ENCODE data around the gene KIRREL1. TPM values are rescaled to one million over a fixed set of nuclear protein-coding genes. Genes with fewer than 3 reads are reported as not detected.

The KIRREL1 gene
- total and polyA plus RNA-seq, 4 experiments from 2014 or later = not detected

GRCh38 chr1:158076441-158076840 lies 83.0 kb downstream of the KIRREL1 start:
- Mint-ChIP-seq H3K4me1 (no peaks in the 10 kb centered on the region), H3K36me3 (no peaks in the 10 kb centered on the region), H3K27ac (no peak overlapping the region), H3K4me3 (no peak overlapping the region), H3K9me3 (peaks cover 0 to 1% (median 0%) of the 10 kb centered on the region in 8 donors), H3K27me3 (peaks cover 7 to 14% of the 10 kb centered on the region in 2 donors)
- no peaks in the 10 kb centered on the region for H3K9me3 ChIP-seq (ENCODE audit: control insufficient read depth in 1 of 2, low read length in 2 of 2)
- H3K27me3 ChIP-seq (ENCODE audit: insufficient read depth, low read length) = no peaks in the 10 kb centered on the region
- no peak for DNase-seq
- intact Hi-C loops (cut with micrococcal nuclease) = no loop called here
- H3K36me3 ChIP-seq (ENCODE audit: insufficient read depth, low read length) = no peaks in the 10 kb centered on the region
- CTCF ChIA-PET (ENCODE audit: partially characterized antibody) = no interaction called here
- no peak overlapping the region for H3K27ac ChIP-seq (ENCODE audit: low read depth, low read length)
- no peaks in the 10 kb centered on the region for H3K4me1 ChIP-seq (ENCODE audit: insufficient read depth, low read length)
- no peak overlapping the region for H3K4me3 ChIP-seq (ENCODE audit: low read length in 2 of 2)
- POLR2A ChIA-PET (ENCODE audit: partially characterized antibody) = no interaction called here

DNA sequence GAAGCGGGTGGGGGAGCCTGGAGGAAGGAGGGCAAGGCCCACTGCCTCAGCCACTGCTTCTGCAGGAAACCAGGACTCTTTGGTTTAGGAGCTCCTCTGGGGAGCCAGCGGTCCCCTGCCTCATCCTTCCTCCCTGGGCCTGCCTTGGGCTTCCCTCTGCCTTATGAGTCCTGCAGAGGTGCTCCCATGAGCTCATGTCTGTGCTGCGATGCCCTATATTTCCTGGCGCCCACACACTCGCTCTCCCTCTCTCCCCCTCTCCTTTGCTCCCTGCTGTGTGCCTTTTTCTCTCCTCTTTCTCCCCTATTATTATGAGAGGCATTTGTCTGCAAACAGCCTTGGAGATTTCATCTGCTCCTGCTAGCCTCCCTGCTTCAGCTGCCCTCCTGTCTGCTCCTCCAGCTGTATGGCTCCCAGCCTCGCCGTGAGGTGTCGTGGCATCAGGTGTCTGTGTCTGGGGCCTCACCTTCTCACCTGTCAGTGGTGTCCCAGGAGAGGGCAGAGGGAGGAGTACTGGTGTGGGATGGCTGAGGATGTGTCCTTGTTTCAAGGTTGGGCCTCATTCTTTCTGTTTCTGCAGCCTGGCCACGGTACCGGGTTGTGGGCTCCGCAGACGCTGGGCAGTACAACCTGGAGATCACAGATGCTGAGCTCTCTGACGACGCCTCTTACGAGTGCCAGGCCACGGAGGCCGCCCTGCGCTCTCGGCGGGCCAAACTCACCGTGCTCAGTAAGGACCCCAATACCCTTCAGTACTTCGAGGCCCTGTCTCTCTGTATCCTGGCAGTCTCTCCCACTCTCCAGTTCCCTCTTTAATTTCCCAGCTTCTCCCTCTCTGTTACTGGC lies 84.2 kb downstream of the KIRREL1 start:
- H3K27me3 ChIP-seq (ENCODE audit: insufficient read depth, low read length) = no peaks in the 10 kb centered on the region
- H3K36me3 ChIP-seq (ENCODE audit: insufficient read depth, low read length) = no peaks in the 10 kb centered on the region
- Mint-ChIP-seq H3K27ac (no peak overlapping the region), H3K4me1 (no peaks in the 10 kb centered on the region), H3K36me3 (no peaks in the 10 kb centered on the region), H3K9me3 (peaks cover 0 to 1% (median 0%) of the 10 kb centered on the region in 8 donors), H3K4me3 (no peak overlapping the region), H3K27me3 (peaks cover 5 to 10% of the 10 kb centered on the region in 2 donors)
- DNase-seq = no peak
- H3K9me3 ChIP-seq (ENCODE audit: control insufficient read depth in 1 of 2, low read length in 2 of 2) = no peaks in the 10 kb centered on the region
- no peaks in the 10 kb centered on the region for H3K4me1 ChIP-seq (ENCODE audit: insufficient read depth, low read length)
- H3K27ac ChIP-seq (ENCODE audit: low read depth, low read length) = no peak overlapping the region
- intact Hi-C loops (cut with micrococcal nuclease) = no loop called here
- CTCF ChIA-PET (ENCODE audit: partially characterized antibody) = interaction anchor here (1.3 kb wide), 1 partner anchor 39 kb away, joined by 3 read pairs; no protein-coding TSS in a partner anchor
- POLR2A ChIA-PET (ENCODE audit: partially characterized antibody) = no interaction called here
- H3K4me3 ChIP-seq (ENCODE audit: low read length in 2 of 2) = no peak overlapping the region

DNA sequence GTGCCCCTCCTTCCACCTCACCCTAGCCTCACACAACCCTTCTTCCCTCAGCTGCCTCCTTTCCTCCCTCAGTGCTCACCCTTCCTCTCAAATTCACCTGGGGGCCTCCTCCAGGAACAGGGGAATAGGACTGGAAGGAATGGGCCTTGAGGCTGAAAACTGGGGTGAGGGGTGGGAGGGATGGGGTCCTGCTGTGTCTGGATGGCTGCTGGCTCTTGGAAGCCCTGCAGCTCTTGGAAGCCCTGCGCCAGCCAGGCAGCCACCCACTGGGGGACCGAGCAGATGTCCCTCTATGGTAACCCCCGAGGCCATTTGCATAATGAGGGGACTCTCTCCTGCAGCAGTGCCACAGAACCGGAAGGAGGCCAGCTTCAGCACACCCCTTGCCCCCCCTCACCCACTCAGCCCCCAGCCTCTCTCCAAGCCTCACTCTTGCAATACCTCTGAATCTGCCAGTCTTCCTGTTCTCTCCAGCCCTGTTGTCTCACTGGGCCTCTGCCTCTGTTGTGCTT lies 85.2 kb downstream of the KIRREL1 start:
- Histone ChIP-seq H3K36me3 (ENCODE audit: insufficient read depth, low read length) (no peaks in the 10 kb centered on the region), H3K4me3 (ENCODE audit: low read length in 2 of 2) (no peak overlapping the region), H3K4me1 (ENCODE audit: insufficient read depth, low read length) (no peaks in the 10 kb centered on the region), H3K27ac (ENCODE audit: low read depth, low read length) (no peak overlapping the region), H3K9me3 (ENCODE audit: control insufficient read depth in 1 of 2, low read length in 2 of 2) (no peaks in the 10 kb centered on the region), H3K27me3 (ENCODE audit: insufficient read depth, low read length) (no peaks in the 10 kb centered on the region)
- ChIA-PET CTCF (ENCODE audit: partially characterized antibody) (no interaction called here), POLR2A (ENCODE audit: partially characterized antibody) (no interaction called here)
- intact Hi-C loops (cut with micrococcal nuclease) = no loop called here
- H3K4me3 Mint-ChIP-seq = no peak overlapping the region
- no peak for DNase-seq
- H3K27ac Mint-ChIP-seq = no peak overlapping the region
- H3K4me1 Mint-ChIP-seq = no peaks in the 10 kb centered on the region
- H3K36me3 Mint-ChIP-seq = no peaks in the 10 kb centered on the region
- H3K9me3 Mint-ChIP-seq = peaks cover 0 to 1% (median 0%) of the 10 kb centered on the region in 8 donors
- peaks cover 4% of the 10 kb centered on the region in 2 donors for H3K27me3 Mint-ChIP-seq

GRCh38 chr1:158080066-158080465 lies 86.6 kb downstream of the KIRREL1 start:
- Mint-ChIP-seq H3K9me3 (no peaks in the 10 kb centered on the region), H3K27me3 (peaks cover 2 to 4% of the 10 kb centered on the region in 2 donors), H3K4me3 (no peak overlapping the region), H3K36me3 (no peaks in the 10 kb centered on the region), H3K4me1 (no peaks in the 10 kb centered on the region), H3K27ac (no peak overlapping the region)
- intact Hi-C loops (cut with micrococcal nuclease) = no loop called here
- Histone ChIP-seq H3K4me1 (ENCODE audit: insufficient read depth, low read length) (no peaks in the 10 kb centered on the region), H3K36me3 (ENCODE audit: insufficient read depth, low read length) (no peaks in the 10 kb centered on the region), H3K4me3 (ENCODE audit: low read length in 2 of 2) (no peak overlapping the region), H3K27ac (ENCODE audit: low read depth, low read length) (no peak overlapping the region), H3K27me3 (ENCODE audit: insufficient read depth, low read length) (no peaks in the 10 kb centered on the region), H3K9me3 (ENCODE audit: control insufficient read depth in 1 of 2, low read length in 2 of 2) (no peaks in the 10 kb centered on the region)
- no peak for DNase-seq
- ChIA-PET CTCF (ENCODE audit: partially characterized antibody) (no interaction called here), POLR2A (ENCODE audit: partially characterized antibody) (no interaction called here)

DNA sequence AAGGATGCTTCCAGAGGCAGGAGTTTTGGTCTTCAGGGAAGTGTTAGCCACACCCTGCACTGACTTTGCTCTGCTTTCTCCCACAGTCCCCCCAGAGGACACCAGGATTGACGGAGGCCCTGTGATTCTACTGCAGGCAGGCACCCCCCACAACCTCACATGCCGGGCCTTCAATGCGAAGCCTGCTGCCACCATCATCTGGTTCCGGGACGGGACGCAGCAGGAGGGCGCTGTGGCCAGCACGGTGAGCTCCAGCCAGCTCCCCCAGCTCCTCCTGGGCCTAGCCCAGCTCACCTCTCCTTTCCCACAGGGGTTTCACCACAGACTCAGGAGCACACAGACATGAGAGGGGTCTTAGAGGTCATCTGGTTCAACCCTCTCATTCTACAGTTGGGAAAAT lies 90.9 kb downstream of the KIRREL1 start:
- Mint-ChIP-seq H3K27ac (no peak overlapping the region), H3K4me3 (no peak overlapping the region), H3K27me3 (peaks cover 0 to 8% of the 10 kb centered on the region in 2 donors), H3K9me3 (no peaks in the 10 kb centered on the region), H3K4me1 (no peaks in the 10 kb centered on the region), H3K36me3 (no peaks in the 10 kb centered on the region)
- H3K27ac ChIP-seq (ENCODE audit: low read depth, low read length) = no peak overlapping the region
- H3K4me3 ChIP-seq (ENCODE audit: low read length in 2 of 2) = no peak overlapping the region
- H3K9me3 ChIP-seq (ENCODE audit: control insufficient read depth in 1 of 2, low read length in 2 of 2) = no peaks in the 10 kb centered on the region
- no peaks in the 10 kb centered on the region for H3K27me3 ChIP-seq (ENCODE audit: insufficient read depth, low read length)
- intact Hi-C loops (cut with micrococcal nuclease) = no loop called here
- ChIA-PET CTCF (ENCODE audit: partially characterized antibody) (interaction anchor here (0.8 to 1.5 kb wide), 2 partner anchors 9 to 32 kb away, joined by 4 to 5 read pairs; no protein-coding TSS in a partner anchor), POLR2A (ENCODE audit: partially characterized antibody) (no interaction called here)
- H3K36me3 ChIP-seq (ENCODE audit: insufficient read depth, low read length) = no peaks in the 10 kb centered on the region
- no peaks in the 10 kb centered on the region for H3K4me1 ChIP-seq (ENCODE audit: insufficient read depth, low read length)
- DNase-seq = no peak

- Histone ChIP-seq H3K9me3 (ENCODE audit: control insufficient read depth in 1 of 2, low read length in 2 of 2) (no peaks in the 10 kb centered on the region), H3K36me3 (ENCODE audit: insufficient read depth, low read length) (no peaks in the 10 kb centered on the region), H3K27me3 (ENCODE audit: insufficient read depth, low read length) (no peaks in the 10 kb centered on the region), H3K4me1 (ENCODE audit: insufficient read depth, low read length) (no peaks in the 10 kb centered on the region), H3K4me3 (ENCODE audit: low read length in 2 of 2) (no peak overlapping the region), H3K27ac (ENCODE audit: low read depth, low read length) (no peak overlapping the region)
- Mint-ChIP-seq H3K4me3 (no peak overlapping the region), H3K36me3 (no peaks in the 10 kb centered on the region), H3K4me1 (no peaks in the 10 kb centered on the region), H3K27me3 (peaks cover 0 to 8% of the 10 kb centered on the region in 2 donors), H3K9me3 (no peaks in the 10 kb centered on the region), H3K27ac (no peak overlapping the region)
- POLR2A ChIA-PET (ENCODE audit: partially characterized antibody) = no interaction called here
- DNase-seq = no peak
- intact Hi-C loops (cut with micrococcal nuclease) = no loop called here
- CTCF ChIA-PET (ENCODE audit: partially characterized antibody) = interaction anchor here (1.5 kb wide), 1 partner anchor 8 kb away, joined by 5 read pairs; no protein-coding TSS in a partner anchor
Observed at GRCh38 chr1:158084747-158085146, 91.3 kb downstream of the KIRREL1 start.

- no peak for DNase-seq
- intact Hi-C loops (cut with micrococcal nuclease) = no loop called here
- no peaks in the 10 kb centered on the region for H3K4me1 ChIP-seq (ENCODE audit: insufficient read depth, low read length)
- Mint-ChIP-seq H3K4me1 (no peaks in the 10 kb centered on the region), H3K9me3 (no peaks in the 10 kb centered on the region), H3K27me3 (peaks cover 0 to 12% of the 10 kb centered on the region in 2 donors), H3K36me3 (no peaks in the 10 kb centered on the region), H3K4me3 (no peak overlapping the region), H3K27ac (no peak overlapping the region)
- no peaks in the 10 kb centered on the region for H3K27me3 ChIP-seq (ENCODE audit: insufficient read depth, low read length)
- no peak overlapping the region for H3K27ac ChIP-seq (ENCODE audit: low read depth, low read length)
- ChIA-PET CTCF (ENCODE audit: partially characterized antibody) (interaction anchor here (1.5 kb wide), 1 partner anchor 9 kb away, joined by 3 read pairs; no protein-coding TSS in a partner anchor), POLR2A (ENCODE audit: partially characterized antibody) (no interaction called here)
- no peaks in the 10 kb centered on the region for H3K9me3 ChIP-seq (ENCODE audit: control insufficient read depth in 1 of 2, low read length in 2 of 2)
- no peaks in the 10 kb centered on the region for H3K36me3 ChIP-seq (ENCODE audit: insufficient read depth, low read length)
- H3K4me3 ChIP-seq (ENCODE audit: low read length in 2 of 2) = no peak overlapping the region
Observed at GRCh38 chr1:158087320-158087927, 94.0 kb downstream of the KIRREL1 start.
